NCI-H524 (cell line): ENCODE measurements around the gene SDF4.

ENCODE experiments used
- DNase-seq, 2 experiments: peaks; one replicate each; lab custom pipeline; 2025; lab: John Stamatoyannopoulos, UW

The SDF4 gene

DNA sequence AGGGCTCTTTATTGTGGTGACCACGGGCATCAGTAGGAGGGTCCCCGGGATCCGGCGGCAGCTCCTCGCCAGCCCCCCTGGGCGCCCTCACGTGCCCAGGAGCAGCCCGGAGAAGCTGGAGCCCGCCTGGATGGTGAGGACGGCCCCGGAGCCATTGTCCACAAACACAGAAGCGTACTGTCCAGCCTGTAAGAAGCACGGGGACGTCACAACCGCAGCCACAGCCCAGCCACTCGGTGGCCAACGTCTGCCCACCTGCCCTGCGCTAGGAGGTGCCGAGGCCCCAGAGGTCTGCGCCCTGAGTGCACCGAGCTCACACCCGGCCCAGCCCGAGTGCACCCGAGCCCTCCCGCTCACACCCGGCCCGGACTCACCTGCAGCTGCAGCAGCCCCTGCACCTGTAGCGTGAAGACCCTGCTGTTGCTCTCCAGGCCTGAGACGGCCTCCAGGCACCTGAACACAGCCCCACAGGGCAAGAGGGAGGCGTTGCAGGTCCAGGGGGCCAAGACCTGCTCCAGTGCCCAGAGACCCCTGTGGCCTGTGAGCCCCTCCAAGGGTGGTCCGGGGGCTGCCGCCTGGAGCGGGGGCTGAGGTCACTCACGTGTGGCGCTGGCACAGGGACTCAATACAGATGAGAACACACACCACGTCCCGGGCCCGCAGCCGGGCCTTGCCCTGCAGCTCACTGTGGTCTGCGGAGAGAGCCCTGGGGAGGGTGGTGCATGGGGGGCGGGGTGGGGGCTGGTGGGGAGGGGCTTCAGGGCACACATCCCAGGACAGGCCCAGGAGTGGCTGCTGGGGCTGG is 10.9 kb upstream of the SDF4 start:
- DNase-seq: no peak

- no peak for DNase-seq
Observed at GRCh38 chr1:1241588-1242219, 9.9 kb upstream of the SDF4 start.

DNA sequence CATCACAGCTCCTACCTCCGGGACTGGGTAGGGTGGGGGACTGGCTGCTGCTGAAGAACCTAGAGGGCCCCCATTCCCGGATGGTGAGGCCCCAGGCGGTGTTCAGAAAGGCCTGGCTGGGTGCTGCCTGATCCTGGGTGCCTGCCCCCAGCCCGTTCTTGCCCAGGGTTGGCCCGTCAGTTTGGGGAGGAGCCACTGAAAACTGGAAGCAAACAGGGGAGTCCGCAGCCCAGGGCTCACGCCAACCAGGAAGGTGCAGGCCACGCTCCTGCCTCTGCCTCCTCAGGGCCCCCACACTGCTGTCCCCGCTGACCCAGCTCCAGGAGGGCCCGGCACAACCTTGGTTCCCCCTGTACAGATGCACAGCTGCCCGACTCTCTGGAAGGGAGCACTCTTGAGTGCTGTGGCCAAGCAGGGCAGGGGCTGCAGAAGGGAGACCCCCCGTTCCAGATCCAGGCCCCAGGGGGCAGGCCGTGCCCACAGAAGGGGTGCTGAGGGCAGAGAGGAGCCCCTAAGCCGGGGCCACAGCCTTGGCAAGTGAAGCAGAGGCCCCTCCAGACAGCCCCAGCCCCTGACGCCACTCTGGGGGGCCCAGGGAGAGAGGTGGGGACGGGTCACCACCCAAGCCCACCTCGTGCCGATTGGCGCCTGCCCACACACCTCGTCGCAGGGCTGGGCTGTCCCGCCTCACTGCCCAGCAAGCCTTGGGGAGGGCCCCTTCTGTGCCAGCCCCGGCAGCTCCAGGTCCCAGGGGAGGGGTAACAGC is 9.2 kb upstream of the SDF4 start:
- peak in 1 of 2 experiments; percentile 47 for DNase-seq

- DNase-seq: no peak
Observed at GRCh38 chr1:1240348-1240732, 8.5 kb upstream of the SDF4 start.

GRCh38 chr1:1239614-1240347 is 8.0 kb upstream of the SDF4 start:
- DNase-seq: no peak

DNA sequence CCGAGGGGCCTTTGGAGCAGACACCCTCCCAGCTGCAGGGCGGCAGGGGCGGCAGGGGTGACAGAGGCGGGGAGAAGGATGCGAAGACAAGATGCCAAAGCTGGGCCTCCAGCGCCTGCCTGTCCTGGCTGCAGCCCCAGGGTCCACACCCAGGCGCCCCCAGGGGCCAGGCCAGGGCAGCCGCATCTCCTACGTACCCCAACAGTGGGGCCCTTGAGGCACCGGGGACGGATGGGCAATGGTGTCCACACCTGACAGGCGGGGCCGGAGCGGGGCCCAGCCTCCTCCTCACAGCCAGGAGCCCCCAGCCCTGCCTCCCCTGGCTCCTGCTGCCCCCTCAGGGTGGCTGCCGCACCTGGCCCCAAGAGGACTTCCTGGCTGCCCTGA is 7.4 kb upstream of the SDF4 start:
- DNase-seq: no peak

GRCh38 chr1:1238702-1239178 is 6.9 kb upstream of the SDF4 start:
- DNase-seq: no peak

DNA sequence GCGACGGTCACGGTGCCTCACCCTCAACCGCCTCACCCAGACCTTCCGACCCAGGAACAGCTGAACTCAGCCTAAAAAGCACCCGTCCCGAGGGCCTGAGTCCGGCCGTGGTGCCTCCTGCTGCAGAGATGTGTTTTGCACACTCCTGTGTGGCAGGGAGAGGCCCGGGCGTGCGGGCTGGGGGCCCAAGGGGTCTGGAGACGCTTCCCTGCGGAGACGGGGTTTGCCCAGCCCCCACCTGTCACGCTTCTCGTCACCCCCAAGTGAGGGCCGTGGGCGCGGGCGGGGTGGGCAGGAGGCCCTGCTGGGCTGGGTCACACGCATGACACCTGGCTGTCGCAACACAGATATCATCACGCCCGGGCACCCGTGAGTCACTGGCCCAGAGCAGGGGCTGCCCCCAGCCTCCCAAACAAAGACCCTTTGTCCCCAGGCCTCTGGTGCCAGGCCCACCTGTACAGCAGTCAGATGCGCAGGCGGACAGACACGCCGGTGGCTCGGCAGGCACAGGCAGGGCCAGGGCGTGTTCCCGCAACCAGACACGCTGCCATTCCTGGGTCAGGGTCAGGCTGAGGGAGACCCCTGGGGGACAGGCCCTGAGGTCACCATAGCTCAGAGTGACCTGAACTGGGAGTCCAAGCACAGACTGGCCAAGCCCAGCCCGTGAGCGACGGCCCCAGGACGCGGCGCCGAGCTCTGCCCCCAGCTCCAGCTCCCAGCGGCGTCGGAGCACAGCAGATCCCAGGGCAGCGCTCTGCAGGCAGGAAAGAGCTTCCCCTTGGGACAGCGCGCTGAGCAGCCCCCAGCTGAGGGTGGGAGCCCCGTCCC is 6.3 kb upstream of the SDF4 start:
- DNase-seq: no peak

DNA sequence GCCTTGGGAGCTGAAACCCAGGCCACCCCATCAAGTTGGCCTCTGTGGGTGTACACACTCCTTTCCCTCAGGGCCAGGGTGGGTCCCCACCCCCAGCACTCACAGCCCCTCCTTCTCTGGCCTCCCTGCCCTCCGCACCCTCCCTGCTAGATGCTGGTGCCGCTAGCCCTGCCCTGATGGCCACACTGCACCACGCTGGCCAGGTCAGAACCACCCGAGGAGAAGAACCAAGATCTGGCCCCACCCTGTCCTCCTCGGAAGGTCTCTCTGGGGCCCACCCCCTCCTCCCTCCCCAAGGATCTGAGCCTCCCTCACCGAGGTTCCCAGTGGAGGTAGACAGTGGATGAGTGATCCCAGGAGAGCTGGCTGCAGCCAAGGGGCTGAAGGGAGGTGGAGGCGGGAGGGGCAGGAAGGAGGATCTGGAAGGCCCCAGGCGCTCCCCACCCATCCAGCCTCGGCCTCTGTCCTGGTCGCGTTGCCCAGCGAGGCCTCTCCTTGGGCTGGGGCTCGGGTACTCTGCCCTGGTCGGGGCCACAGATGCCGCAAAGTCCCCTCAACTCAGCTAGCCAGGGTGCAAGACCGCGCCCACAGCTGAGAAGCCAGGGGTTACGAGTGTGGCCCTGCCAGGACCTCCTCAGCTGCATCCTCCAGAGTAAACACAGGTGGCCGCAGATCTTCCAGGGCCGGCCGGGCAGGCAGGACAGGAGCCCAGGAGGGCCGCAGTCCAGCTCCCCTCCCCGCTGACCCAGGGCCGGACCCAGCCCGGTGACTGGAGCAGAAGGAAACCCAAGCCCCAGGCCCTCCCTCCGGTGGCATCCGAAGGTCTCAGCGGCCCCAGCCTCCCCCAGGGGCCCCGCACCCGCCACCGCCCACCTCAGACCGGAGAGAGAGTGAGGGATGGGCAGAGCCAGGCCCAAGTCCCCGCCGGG is 5.4 kb upstream of the SDF4 start:
- DNase-seq: no peak

GRCh38 chr1:1236176-1236763 is 4.5 kb upstream of the SDF4 start:
- no peak for DNase-seq

- no peak for DNase-seq
Observed at GRCh38 chr1:1235016-1235744, 3.4 kb upstream of the SDF4 start.

GRCh38 chr1:1234180-1234808 is 2.5 kb upstream of the SDF4 start:
- DNase-seq: no peak

- DNase-seq: no peak
Observed at GRCh38 chr1:1233567-1233892, 1.7 kb upstream of the SDF4 start.

- no peak for DNase-seq
Observed at GRCh38 chr1:1232796-1233566, 1.2 kb upstream of the SDF4 start.

GRCh38 chr1:1232208-1232795 is 501 bp upstream of the SDF4 start, which contains the start of gene B3GALT6:
Gene B3GALT6 (plus strand): TSS chr1:1232237. CDS start chr1:1232279, 42 bp downstream.
- DNase-seq: no peak

GRCh38 chr1:1230656-1231399 is 973 bp downstream of the SDF4 start:
- DNase-seq: no peak

DNA sequence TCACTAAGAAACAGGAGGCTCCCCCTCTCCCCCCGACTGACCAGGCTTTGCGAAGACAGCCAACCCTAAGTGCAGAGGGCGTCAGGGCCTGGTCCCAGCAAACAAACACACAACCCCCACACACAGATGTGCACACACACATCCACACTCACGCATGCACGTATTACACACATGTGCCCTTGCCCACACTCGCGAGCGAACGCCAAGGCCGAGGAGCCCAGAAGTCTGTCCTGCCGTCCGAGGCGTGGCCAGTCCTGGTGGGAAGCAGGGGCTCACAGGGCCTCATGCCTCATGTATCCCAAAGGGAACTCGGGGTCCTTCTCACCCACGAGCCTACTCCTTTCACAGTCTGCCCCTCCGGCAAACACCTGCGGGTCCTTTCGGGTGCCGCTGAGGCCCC is 2.0 kb downstream of the SDF4 start:
- no peak for DNase-seq
